HG03066 (cell line): ENCODE data around the gene SPON1.

Source experiments
- ATAC-seq: cut with Tn5 transposase; IDR thresholded peaks from one replicate; pipeline ENCODE4 v1.9.1; 2021; ENCODE audit warnings: low read depth; ENCODE audit not compliant: unreplicated experiment

The SPON1 gene

DNA sequence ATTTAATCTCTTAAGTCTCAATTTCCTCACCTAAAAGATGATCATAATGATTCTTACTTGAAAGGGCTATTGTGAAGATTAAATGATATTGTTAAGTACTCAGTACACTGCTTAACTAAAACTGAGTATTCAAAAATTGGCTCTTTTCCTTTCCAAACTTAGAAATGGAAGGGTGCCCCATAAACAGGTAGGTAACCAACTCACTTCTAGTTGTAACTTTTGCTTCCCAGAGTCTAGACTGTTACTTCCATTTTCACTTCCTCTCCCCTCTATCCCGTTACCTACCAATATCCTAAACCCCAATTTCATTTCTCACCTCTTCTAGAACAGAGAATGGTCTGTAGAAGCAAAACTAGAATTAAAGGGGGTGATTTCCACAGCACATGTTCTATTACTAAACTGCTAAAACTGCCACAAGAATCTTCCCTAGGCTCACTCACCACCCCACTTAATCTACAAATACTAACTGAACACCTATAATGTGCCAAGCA is 346.4 kb downstream of the SPON1 start:
- ATAC-seq, result peak; percentile 48

DNA sequence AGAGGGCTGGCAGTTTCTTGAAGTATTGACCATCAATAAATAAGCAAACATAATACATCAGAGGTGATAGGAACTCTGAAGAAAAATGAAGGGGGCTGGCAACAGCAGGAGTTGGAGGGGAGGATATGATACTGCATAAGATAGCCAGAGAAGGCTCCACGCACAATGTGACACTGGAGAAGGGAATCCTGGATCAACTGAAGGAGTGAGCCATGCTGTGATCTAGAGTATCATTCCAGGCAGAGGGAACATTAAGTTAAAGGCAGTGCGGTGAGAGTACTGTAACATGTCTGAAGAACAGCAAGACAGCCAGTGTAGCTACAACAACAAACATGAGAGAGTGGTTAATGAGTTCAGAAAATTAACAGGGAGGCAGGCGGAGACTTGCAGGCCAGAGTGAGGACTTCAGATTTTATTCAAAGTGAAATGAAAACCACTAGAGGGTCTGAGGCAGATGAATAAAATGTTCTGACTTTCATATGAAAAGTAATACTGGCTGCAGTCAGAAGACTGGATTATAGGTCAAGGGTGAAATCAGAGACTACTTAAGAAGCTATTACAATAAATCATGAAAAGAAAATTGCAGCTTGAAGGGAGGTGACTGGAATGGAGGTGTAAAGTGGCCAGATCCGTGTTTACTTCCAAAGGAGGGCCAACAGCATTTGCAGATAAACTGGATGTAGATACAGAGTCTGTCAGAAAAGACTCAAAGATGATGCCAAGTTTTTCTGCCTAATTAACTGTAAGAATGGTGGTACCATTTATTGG is 347.1 kb downstream of the SPON1 start:
- ATAC-seq, result no peak

DNA sequence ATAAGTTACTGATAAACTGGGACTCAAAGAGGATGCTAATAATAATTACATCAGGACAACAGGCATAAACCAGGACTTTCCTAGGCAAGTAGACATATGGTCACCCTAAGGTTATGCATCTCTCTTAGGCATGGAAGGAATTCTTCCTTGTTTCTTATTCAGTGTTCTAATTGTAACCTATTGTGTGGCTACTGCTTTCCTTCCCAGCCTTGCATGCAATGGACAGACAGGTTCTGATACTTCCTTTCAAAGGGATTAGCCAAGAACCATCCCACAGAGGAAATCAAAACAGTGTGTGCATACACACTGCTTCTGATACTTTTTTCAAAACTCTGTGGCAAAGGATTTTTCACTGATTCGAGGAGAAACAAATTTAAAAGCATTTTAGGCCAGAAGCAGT is 348.2 kb downstream of the SPON1 start:
- ATAC-seq, result no peak

DNA sequence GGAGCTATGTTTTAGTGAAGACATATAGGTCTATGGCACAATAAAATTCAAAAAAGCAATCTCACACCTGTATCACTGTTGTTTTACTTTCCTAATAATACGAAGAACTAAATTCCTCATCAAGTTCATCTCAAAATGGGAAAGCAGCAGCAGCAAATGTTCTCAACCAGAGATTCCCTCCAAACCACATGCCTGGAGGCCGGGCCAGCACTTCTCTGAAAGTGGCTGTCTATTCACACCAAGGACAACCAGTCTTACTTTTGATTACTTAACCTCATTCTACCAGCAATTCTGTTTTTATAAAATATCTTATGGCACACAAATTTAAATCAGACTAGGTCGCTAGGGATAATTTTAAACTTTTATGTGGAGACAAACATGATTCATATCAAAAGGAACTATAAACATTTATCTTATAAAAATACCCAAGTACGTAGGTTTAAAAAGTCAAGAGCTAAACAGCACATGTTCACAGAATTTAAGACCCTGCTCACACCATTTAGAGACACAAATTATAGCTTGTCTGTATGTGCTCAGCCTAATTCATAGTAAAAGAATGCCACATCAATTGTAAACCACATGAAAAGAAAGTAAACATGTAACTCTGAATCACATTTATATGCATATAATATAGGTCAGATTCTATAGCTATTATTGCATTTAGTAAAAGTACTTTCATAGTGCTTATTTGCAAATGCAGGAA is 350.4 kb downstream of the SPON1 start:
- ATAC-seq, result no peak

DNA sequence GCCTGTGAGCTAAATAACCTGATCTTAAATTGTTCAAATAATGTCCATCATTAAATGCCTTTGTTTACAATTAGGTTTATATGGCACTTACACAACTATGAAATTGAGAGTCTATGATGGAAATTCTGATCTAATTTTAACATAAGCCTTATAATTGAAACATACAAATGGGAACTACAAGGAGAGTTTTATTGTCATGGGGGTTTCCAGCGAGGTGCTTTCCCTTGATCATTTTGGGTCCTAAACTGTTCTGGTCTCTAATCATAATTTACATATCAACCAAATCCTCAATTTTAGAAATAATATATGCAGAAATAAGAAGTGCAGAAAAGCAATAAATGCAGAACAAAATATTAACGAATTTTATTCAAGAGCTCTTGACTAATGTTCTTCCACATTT is 351.6 kb downstream of the SPON1 start:
- no peak for ATAC-seq

DNA sequence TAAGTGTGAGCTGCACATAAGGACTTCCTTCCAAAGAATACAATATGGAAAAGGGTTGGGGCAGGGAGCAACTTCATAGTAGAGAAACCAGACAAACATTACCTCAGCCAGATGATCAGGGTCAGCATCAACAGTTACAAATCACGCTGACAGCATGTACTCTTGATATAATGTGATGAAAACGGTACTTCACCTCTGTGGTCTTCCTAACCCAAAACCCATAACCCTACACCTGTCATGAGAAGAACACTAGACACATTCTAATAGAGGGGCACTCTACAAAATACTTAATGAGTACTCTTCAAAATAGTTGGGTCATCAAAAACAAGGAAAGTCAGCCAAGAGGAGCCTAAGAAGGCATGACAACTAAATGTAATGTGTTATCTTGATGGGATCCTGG is 352.6 kb downstream of the SPON1 start:
- ATAC-seq, result no peak
